ENCODE data around the gene TCF12.

Gene TCF12

GRCh38 chr15:57272771-57273357 is 354.4 kb downstream of the TCF12 start:
- H3K4me1 ChIP-seq, result no peaks in the 10 kb centered on the region
- no peaks in the 10 kb centered on the region for H3K79me2 ChIP-seq
- no peaks in the 10 kb centered on the region for H3K27me3 ChIP-seq (ENCODE audit: control insufficient read depth, insufficient read depth, low read length)
- no peak for TF ChIP-seq CTCF (IDR thresholded peaks at IDR 0.05)
- H3K27ac ChIP-seq, result no peak overlapping the region
- H2AFZ ChIP-seq, result no peak overlapping the region
- H3K4me3 ChIP-seq (ENCODE audit: low read depth, low read length), result no peak overlapping the region
- no peak overlapping the region for H3K9ac ChIP-seq
- no peaks in the 10 kb centered on the region for H3K36me3 ChIP-seq (ENCODE audit: control insufficient read depth, insufficient read depth, low read length)
- no peak overlapping the region for H3K4me2 ChIP-seq (ENCODE audit: low read length)
- no peaks in the 10 kb centered on the region for H3K9me3 ChIP-seq (ENCODE audit: control insufficient read depth, low read length)

GRCh38 chr15:57273402-57273801 is 355.0 kb downstream of the TCF12 start:
- Histone ChIP-seq H3K9me3 (ENCODE audit: control insufficient read depth, low read length) (no peaks in the 10 kb centered on the region), H3K4me1 (no peaks in the 10 kb centered on the region), H3K4me3 (ENCODE audit: low read depth, low read length) (no peak overlapping the region), H3K79me2 (no peaks in the 10 kb centered on the region), H3K27ac (no peak overlapping the region), H3K9ac (no peak overlapping the region), H3K4me2 (ENCODE audit: low read length) (no peak overlapping the region), H3K27me3 (ENCODE audit: control insufficient read depth, insufficient read depth, low read length) (no peaks in the 10 kb centered on the region), H3K36me3 (ENCODE audit: control insufficient read depth, insufficient read depth, low read length) (no peaks in the 10 kb centered on the region), H2AFZ (no peak overlapping the region)
- no peak for TF ChIP-seq CTCF (IDR thresholded peaks at IDR 0.05)

GRCh38 chr15:57278439-57278838 is 360.0 kb downstream of the TCF12 start:
- Histone ChIP-seq H3K27ac (no peak overlapping the region), H3K36me3 (ENCODE audit: control insufficient read depth, insufficient read depth, low read length) (no peaks in the 10 kb centered on the region), H3K9ac (no peak overlapping the region), H3K9me3 (ENCODE audit: control insufficient read depth, low read length) (no peaks in the 10 kb centered on the region), H3K4me1 (no peaks in the 10 kb centered on the region), H2AFZ (no peak overlapping the region), H3K4me2 (ENCODE audit: low read length) (no peak overlapping the region), H3K4me3 (ENCODE audit: low read depth, low read length) (no peak overlapping the region), H3K79me2 (no peaks in the 10 kb centered on the region), H3K27me3 (ENCODE audit: control insufficient read depth, insufficient read depth, low read length) (no peaks in the 10 kb centered on the region)
- no peak for TF ChIP-seq CTCF (IDR thresholded peaks at IDR 0.05)

GRCh38 chr15:57280464-57280863 is 362.0 kb downstream of the TCF12 start:
- Histone ChIP-seq H3K9ac (no peak overlapping the region), H3K9me3 (ENCODE audit: control insufficient read depth, low read length) (no peaks in the 10 kb centered on the region), H3K4me2 (ENCODE audit: low read length) (no peak overlapping the region), H3K27ac (no peak overlapping the region), H3K4me3 (ENCODE audit: low read depth, low read length) (no peak overlapping the region), H3K79me2 (no peaks in the 10 kb centered on the region), H3K36me3 (ENCODE audit: control insufficient read depth, insufficient read depth, low read length) (no peaks in the 10 kb centered on the region), H3K27me3 (ENCODE audit: control insufficient read depth, insufficient read depth, low read length) (no peaks in the 10 kb centered on the region), H3K4me1 (no peaks in the 10 kb centered on the region), H2AFZ (no peak overlapping the region)
- TF ChIP-seq CTCF (IDR thresholded peaks at IDR 0.05), result no peak

GRCh38 chr15:57281321-57281720 is 362.9 kb downstream of the TCF12 start:
- no peak for TF ChIP-seq CTCF (IDR thresholded peaks at IDR 0.05)
- no peak overlapping the region for H3K27ac ChIP-seq
- no peaks in the 10 kb centered on the region for H3K27me3 ChIP-seq (ENCODE audit: control insufficient read depth, insufficient read depth, low read length)
- H3K79me2 ChIP-seq, result no peaks in the 10 kb centered on the region
- H3K4me3 ChIP-seq (ENCODE audit: low read depth, low read length), result no peak overlapping the region
- H3K4me1 ChIP-seq, result no peaks in the 10 kb centered on the region
- no peak overlapping the region for H3K9ac ChIP-seq
- H3K9me3 ChIP-seq (ENCODE audit: control insufficient read depth, low read length), result no peaks in the 10 kb centered on the region
- no peak overlapping the region for H2AFZ ChIP-seq
- no peaks in the 10 kb centered on the region for H3K36me3 ChIP-seq (ENCODE audit: control insufficient read depth, insufficient read depth, low read length)
- no peak overlapping the region for H3K4me2 ChIP-seq (ENCODE audit: low read length)
